Astrocyte of the spinal cord (primary cell): ENCODE measurements around the gene MEIOB.

Source experiments
- DNase-seq: peaks from one replicate; pipeline ENCODE4 v3.0.0; 2011; ENCODE audit warnings: low read depth, low spot score
- H3K4me3 ChIP-seq: 2 replicates; pipeline ENCODE4 v1.5.1; 2011; ENCODE audit warnings: low read depth, mild to moderate bottlenecking, low read length, moderate library complexity
- CTCF ChIP-seq: IDR thresholded peaks from 2 replicates; pipeline ENCODE4 v1.5.1; 2012; ENCODE audit warnings: low read depth, mild to moderate bottlenecking, low read length, inconsistent platforms
- in situ Hi-C: cut with HindIII; loops from 2 replicates; pipeline ENCODE4 v1.10.0; 2017; ENCODE audit warnings: low sequenced_read_pairs

Gene MEIOB

GRCh38 chr16:1791943-1792812 is 79.8 kb downstream of the MEIOB start:
- no peak overlapping the region for H3K4me3 ChIP-seq
- no peak for TF ChIP-seq CTCF
- no peak for DNase-seq
- in situ Hi-C loops: no loop called here

- no peak overlapping the region for H3K4me3 ChIP-seq
- in situ Hi-C loops: no loop called here
- no peak for DNase-seq
- TF ChIP-seq CTCF: no peak
Measured at GRCh38 chr16:1791256-1791942, 80.6 kb downstream of the MEIOB start.

- no peak for DNase-seq
- in situ Hi-C loops: no loop called here
- H3K4me3 ChIP-seq: no peak overlapping the region
- no peak for TF ChIP-seq CTCF
Measured at GRCh38 chr16:1790611-1791255, 81.2 kb downstream of the MEIOB start.

- TF ChIP-seq CTCF: no peak
- in situ Hi-C loops: no loop called here
- H3K4me3 ChIP-seq: no peak overlapping the region
Measured at GRCh38 chr16:1790261-1790610, 81.7 kb downstream of the MEIOB start.

GRCh38 chr16:1789643-1790045 is 82.3 kb downstream of the MEIOB start:
- no peak for TF ChIP-seq CTCF
- DNase-seq: no peak
- in situ Hi-C loops: no loop called here
- H3K4me3 ChIP-seq: no peak overlapping the region

More at GRCh38 chr16:1790261-1790610, 81.7 kb downstream of the MEIOB start:
- DNase-seq: no peak

GRCh38 chr16:1788708-1789100 is 83.3 kb downstream of the MEIOB start:
- no peak overlapping the region for H3K4me3 ChIP-seq
- in situ Hi-C loops: no loop called here
- DNase-seq: no peak
- no peak for TF ChIP-seq CTCF
